Raji (cell line): ENCODE data around the gene AP2A2.

ENCODE experiments used
- POLR2A ChIP-seq: IDR thresholded peaks from 2 replicates; pipeline ENCODE4 v1.6.1; 2011; ENCODE audit warnings: low read depth, low read length, control low read depth; ENCODE audit not compliant: insufficient read depth

AP2A2 gene

DNA sequence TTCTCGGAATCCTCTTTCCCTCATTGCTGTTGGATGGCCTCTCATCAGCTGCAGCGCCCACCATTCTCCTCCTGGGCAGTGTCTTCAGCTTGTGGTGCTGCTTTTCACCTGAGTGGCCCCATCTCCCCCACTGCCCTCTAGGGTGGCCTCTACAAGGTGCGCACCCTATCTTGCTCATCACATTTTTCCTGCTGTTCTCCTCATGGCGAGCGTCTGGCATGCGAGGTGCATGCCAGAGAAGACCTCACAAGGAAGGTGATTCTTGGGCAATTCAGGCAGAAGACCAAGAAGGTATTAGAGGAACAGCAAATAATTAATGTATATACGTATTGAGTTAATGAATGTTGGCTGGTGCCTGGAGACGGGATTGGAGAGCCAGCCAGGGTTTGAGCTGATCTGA is 3.1 kb downstream of the AP2A2 start:
- TF ChIP-seq POLR2A: no peak

DNA sequence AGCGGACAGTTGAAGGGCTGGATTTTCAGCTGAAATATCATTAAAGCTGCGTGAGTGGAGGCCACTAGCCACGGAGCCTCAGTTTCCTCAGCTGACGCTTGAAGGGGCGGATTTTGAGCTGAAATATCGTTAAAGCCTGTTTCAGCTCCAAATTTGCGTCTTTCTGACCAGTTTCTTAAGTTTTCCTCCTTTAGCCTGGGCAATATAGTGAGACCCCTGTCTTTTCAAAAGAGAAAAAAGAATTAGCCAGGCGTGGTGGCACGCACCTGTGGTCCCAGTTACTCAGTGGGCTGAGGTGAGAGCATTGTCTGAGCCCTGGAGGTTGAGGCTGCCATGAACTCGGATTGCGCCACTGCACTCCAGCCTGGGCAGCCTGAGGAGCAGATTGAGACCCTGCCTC is 3.7 kb downstream of the AP2A2 start:
- TF ChIP-seq POLR2A: no peak

DNA sequence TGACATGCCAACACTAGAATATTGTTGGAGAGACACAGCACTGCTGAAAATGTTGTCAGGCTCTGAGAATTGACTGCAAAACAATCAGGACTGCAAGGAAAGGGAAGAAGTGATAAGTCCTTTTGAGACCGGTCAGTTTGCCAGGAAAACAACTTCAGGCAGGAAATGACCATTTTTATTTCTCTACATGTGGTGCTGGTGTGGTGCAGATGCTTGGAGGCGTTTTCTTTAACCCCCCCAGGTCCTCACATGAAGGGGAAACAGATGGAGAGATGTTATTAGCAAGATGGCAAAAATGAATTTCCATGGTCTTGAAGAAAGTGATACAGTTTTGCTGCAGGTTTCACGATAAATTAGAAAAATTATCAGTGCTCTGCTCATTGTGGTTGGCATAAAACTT is 5.7 kb downstream of the AP2A2 start:
- no peak for TF ChIP-seq POLR2A

DNA sequence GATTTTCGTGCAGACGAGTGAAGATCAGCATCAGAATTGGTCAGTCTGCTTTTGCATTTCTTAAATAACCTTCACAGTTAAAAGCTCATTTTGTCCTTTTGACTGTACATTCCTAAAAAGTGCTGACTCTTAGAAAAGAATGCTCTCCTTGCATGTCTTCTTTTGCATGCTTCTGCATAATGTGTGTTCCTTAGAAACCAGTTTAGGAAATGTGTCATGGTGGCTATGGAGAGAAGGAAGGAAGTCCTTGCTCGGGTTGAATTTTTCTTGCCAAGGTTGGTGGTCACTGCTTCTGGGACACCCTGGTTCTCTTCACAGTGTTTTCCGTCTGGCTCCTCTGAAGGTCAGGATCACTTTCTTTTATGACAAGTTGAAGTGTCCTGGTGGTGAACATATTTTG is 6.8 kb downstream of the AP2A2 start:
- no peak for TF ChIP-seq POLR2A

DNA sequence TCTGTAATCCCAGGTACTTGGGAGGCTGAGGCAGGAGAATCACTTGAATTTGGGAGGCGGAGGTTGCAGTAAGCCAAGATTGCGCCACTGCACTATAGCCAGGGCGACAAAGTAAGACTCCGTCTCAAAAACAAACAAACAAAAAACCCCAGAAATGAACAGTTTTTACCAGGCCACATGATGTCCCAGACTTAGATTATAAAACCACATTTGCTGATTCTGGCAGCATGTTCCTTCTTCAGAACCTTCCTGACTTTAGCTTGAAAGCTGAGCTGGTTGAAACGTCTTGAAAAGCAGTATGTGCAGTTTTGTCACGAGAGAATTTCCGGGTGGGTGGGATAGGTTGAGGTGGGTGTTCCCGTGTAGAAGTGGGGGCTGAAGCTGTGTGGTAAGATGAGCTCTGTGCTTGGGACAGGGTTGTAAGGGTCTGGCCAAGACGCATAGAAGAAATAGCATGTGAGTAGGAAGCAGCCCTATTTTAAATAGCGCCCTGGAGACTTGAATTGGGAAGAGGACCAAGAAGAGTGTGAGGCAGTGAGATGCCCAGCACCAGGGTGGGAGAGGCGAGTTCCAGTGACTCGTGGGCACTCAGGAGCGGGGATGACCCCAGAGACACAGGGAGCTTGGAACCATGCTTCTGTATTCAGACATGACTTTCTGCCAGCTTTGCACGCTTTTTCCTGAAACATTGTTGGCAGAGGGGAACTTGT is 7.6 kb downstream of the AP2A2 start:
- TF ChIP-seq POLR2A: no peak

DNA sequence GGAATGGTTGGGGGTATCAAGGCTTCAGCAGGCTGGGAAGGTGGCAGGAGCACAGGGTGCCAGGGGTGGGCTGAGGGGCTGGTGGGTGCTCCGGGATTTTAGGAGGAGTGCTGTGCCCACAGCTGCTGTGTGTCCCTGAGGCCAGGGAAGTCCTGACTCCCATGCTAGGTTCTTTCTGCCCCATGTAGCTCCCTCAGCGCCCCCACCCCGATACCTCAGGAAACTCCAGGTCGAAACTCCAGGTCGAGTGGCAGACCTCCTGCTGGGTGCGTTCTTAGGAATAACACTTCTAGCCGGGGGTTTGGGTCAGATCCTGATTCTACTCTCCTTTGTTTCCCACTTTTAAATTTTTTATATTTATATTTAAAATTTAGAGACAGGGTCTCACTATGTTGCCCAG is 8.3 kb downstream of the AP2A2 start:
- TF ChIP-seq POLR2A: no peak

DNA sequence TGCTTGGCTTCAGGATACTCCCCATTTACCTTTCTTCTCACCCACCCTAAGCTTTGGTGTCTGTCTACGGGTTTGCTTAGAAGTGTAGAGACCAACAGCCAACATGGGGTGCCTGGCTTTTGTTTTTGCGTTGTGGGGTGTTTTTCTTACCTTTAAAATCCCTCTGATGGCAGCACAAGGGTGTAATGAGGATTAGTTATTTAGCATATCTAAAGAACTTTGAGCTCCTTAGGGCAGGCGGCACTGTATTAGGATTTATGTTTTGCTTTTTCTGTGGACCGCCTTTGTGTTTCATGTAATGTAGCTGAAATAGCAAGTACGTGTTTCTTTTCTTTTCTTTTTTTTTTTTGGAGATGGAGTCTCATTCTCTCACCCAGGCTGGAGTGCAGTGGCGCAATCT is 8.9 kb downstream of the AP2A2 start:
- no peak for TF ChIP-seq POLR2A

DNA sequence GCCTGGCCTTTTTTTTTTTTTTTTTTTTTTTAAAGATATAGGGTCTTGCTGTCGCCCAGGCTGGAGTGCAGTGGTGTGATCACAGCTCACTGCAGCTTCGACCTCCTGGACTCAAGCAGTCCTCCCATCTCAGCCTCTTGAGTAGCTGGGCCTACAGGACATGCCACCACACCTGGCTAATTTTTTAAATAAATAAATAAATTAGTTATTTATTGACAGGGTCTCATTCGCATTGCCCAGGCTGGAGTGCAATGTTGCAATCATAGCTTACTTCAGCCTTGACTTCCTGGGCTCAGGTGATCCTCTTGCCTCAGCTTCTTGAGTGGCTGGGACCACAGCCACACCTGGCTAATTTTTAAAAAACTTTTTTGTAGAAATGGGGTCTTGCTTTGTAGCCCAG is 10.5 kb downstream of the AP2A2 start:
- no peak for TF ChIP-seq POLR2A

DNA sequence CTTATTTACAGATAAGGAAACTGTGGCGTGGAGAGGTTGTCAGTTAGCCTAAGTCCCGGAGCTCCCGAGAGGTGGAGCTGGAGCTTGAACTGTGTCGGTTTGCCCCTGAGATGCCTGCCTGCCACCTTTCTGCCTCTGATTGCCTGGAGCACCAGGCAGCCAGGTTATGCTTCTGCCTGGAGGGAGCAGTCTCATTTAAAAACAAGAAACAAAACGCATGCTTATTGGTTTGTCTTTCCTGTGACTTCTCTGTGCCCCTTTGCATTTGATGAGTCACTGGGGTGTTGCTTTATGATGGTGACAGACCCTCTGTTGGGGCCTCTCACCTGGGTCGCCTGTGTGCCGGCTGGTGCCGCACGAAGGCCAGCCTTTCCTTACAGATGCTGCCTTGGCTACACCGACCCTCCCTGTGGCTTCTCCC is 12.2 kb downstream of the AP2A2 start:
- TF ChIP-seq POLR2A: no peak

DNA sequence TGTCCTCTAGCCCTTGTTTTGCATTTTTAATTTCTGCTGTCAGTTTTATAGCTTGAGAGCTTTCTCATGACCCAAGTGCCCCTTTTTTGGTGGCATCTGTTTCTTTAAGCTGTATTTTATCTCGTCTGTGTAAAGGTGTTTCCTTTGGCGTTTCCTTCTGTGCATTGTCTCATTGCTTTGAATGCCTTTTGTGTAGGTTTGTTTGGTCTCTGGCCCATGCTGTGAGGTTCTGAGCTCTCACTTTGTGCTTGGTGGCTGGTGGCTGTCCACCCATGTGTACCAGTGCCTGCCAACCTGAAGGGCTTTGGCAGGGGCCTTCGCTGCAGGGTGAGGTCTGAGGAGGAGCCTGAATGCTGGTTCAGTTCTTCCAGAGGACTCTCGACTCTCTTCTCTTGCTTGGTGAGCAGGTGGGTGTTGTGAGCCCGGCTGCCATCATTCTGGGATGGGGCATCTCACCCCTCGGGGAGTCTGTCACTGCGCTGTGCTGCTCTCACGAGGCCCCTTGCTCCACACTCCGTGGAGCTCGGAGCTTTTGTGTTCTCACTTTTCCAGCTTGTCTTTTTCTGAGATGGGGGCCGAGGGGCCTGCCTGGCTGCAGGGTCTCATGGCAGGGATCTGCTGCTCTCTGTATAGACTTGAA is 14.9 kb downstream of the AP2A2 start:
- no peak for TF ChIP-seq POLR2A

DNA sequence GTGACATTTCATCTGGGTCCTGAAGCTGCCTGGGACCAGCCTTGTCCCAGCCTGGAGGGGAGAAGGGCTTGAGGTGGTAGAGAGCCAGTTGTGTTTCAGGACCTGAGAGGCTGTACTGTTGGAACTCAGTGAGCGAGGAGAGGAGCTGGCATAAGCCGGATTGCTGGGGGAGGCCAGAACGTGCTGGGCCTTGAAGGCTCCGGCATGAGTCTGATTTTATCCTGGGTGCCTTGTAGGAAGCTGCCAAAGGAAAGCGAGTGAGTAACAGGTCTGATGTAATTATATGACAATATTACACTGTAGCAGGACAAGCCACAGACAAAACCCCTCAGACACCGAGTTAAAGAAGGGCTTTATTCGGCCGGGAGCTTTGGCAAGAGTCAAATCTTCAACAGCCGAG is 17.2 kb downstream of the AP2A2 start:
- no peak for TF ChIP-seq POLR2A

DNA sequence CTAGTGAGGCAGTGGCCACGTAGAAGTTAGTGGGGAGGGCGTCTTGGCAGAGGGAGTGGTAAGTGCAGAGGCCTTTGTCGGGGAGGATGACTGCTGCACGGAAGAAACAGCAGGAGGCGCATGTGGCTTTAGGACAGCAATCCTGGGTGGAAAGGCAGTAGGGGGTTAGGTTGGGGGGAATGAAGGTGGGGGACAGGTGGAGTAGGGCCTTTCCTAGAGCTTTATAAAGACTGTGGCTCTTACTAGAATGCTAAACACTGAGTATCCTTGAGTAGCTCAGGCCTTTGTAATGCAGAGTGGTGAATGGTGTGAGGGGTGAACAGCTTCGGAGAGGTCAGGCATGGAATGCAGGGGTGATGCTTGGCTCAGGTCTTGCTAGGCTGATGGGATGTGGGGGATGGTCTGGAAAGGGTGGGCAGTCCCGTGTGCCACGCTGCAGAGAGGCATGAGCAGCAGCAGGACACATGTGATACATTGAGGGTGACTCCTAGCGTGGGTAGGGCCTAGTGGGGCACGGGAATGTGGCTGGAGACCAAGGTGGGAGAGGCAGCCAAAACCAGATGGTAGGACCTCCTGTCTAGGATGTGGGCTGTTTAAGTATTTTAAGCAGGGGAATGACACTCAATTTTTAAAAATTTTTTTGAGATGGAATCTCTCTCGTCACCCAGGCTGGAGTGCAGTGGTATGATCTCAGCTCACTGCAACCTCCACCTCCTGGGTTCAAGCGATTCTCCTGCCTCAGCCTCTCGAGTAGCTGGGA is 19.2 kb downstream of the AP2A2 start:
- TF ChIP-seq POLR2A: no peak

DNA sequence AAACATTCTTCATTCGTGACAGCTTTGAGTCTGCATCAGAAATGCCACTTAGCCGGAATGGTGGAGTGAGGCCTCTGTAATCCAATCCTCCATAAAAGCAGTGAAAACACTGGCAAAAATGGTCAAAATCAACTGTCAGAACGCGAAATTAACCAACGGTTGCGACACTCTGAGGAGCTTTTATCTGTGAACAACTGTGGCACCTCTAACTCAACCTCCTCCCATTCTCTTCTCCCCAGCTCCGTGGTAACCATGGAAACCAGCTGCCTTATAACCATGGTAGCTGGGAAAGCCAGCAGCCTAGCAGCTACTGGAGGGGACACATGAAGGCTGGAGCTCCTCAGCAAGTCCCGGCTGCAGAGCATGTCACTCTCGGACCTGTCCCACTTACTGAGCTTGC is 20.3 kb downstream of the AP2A2 start:
- TF ChIP-seq POLR2A: no peak

DNA sequence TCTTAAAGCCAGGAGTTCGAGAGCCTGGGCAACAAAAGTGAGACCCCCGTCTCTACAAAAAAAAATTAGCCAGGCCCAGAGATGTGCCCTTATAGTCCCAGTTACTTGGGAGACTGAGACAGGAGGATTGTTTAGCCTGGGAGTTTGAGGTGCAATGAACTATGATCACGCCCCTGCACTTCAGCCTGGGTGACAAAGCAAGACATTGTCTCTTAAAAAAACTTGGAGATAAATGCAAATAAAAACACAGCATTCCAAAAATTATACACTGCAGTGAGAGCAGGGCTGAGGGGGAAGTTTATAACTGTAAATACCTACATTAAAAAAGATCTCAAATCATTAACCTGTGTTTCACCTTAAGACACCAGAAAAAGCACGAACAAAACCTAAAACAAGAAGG is 22.1 kb downstream of the AP2A2 start:
- TF ChIP-seq POLR2A: no peak

DNA sequence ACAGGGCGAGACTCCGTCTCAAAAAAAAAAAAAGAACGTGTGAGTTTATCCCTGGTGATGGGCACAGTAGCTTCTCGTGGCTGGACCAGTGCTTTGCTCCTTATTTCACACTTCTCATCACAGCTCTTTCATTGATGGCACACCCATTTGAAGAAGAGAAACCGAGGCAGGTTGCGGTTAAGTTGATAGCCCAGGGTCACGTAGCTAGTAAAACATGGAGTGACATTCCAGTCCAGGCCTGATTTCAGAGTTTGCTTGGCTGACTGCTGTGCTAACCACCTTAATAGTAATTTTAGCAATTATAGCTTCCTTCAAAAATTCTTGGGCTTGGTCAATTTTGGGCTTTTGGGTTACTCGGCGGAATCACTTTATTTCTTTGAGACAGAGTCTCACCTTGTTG is 25.8 kb downstream of the AP2A2 start:
- no peak for TF ChIP-seq POLR2A
